ENCODE measurements around the gene NSMCE1. TPM values are rescaled to one million over a fixed set of nuclear protein-coding genes. Genes with fewer than 3 reads are reported as not detected.

The NSMCE1 gene
- total and polyA plus RNA-seq, 2 of the 8 experiments (the other 6 are each of a cell fraction or from before 2014, with no cell fraction given), result 8.1 to 16.6 TPM

- Histone ChIP-seq H3K9ac (replicated peaks in 1 of 4; ENCODE audit: extremely low read depth in 1 of 4, low read depth in 3 of 4, low read length in 3 of 4) (no peak overlapping the region), H3K27ac (ENCODE audit: low read depth, low read length) (no peak overlapping the region), H2BK12ac (ENCODE audit: low read depth, low read length) (no peak overlapping the region), H4K5ac (ENCODE audit: insufficient read length, low read depth, low read length) (no peak overlapping the region), H3K4me1 (replicated peaks in 1 of 4; ENCODE audit: control insufficient read depth in 3 of 4, insufficient read depth in 4 of 4, low read length in 3 of 4) (peaks cover 0 to 2% (median under 1%) of the 10 kb centered on the region in 4 experiments; a peak in 3 of 7 replicates), H4K8ac (ENCODE audit: extremely low read depth, insufficient read depth, low read length) (no peak overlapping the region), H4K91ac (replicated peaks; ENCODE audit: insufficient read length, low read length) (no peak overlapping the region), H3K79me1 (ENCODE audit: low read depth, low read length) (peaks cover 3% of the 10 kb centered on the region; the same call in 1 of the 2 replicates), H2BK120ac (replicated peaks; ENCODE audit: low read depth, low read length) (no peak overlapping the region), H3K14ac (ENCODE audit: insufficient read length) (no peak overlapping the region), H2BK20ac (ENCODE audit: low read length) (no peak overlapping the region), H2BK5ac (ENCODE audit: low read depth, low read length) (no peak overlapping the region), H3K18ac (ENCODE audit: extremely low read depth, low read length) (no peak overlapping the region), H3K4ac (replicated peaks; ENCODE audit: insufficient read length, low read depth, low read length) (no peak overlapping the region), H2AFZ (ENCODE audit: low read length) (no peak overlapping the region), H3K56ac (replicated peaks; ENCODE audit: insufficient read length, low read depth, low read length) (no peak overlapping the region), H3K23me2 (ENCODE audit: low read depth, low read length) (no peaks in the 10 kb centered on the region), H4K20me1 (replicated peaks in 1 of 2; ENCODE audit: control insufficient read depth in 1 of 2, insufficient read depth in 2 of 2, low read length in 2 of 2) (no peaks in the 10 kb centered on the region), H3K27me3 (replicated peaks in 1 of 4; ENCODE audit: control insufficient read depth in 3 of 4, extremely low read depth in 1 of 4, insufficient read depth in 3 of 4, low read length in 3 of 4) (no peaks in the 10 kb centered on the region), H3K79me2 (ENCODE audit: control insufficient read depth in 1 of 2, insufficient read depth in 2 of 2, low read length in 2 of 2) (no peaks in the 10 kb centered on the region), H3K9me3 (ENCODE audit: insufficient read depth in 2 of 2, low read depth in 1 of 2, low read length in 1 of 2) (no peaks in the 10 kb centered on the region), H2AK5ac (ENCODE audit: low read depth, low read length) (no peak overlapping the region), H3K23ac (ENCODE audit: insufficient read length) (no peak overlapping the region), H3K4me2 (ENCODE audit: insufficient read depth in 1 of 2, low read depth in 2 of 2, low read length in 2 of 2) (no peak overlapping the region), H2BK15ac (ENCODE audit: low read length) (no peak overlapping the region), H3K4me3 (ENCODE audit: extremely low read depth in 1 of 4, insufficient read depth in 2 of 4, low read depth in 3 of 4, low read length in 4 of 4) (no peak overlapping the region), H3K36me3 (ENCODE audit: control insufficient read depth in 2 of 4, insufficient read depth in 4 of 4, low read length in 3 of 4) (no peaks in the 10 kb centered on the region; a peak in 1 of 8 replicates)
- no peak for FAIRE-seq
- 89% methylated on average over 2 of the region's 3 CpGs; no CpG with 5 or more reads in 1 of the 2 experiments for WGBS, 2 experiments (ENCODE audit: extremely low coverage in 1 of 2, insufficient coverage in 1 of 2, insufficient read length in 1 of 2, insufficient replicate concordance in 2 of 2, low coverage in 1 of 2, low lambda C conversion rate in 2 of 2, missing lambda C conversion rate in 1 of 2)
- POLR2A ChIA-PET (ENCODE audit: partially characterized antibody), result no interaction called here
- DNase-seq (ENCODE audit: low read depth in 1 of 2, low spot score in 2 of 2), result no peak
- CTCF ChIA-PET (ENCODE audit: partially characterized antibody), result no interaction called here
- TF ChIP-seq CBX8 (IDR thresholded peaks at IDR 0.05; ENCODE audit: borderline replicate concordance, low read depth, low read length) (no peak), KDM1A (IDR thresholded peaks at IDR 0.05; ENCODE audit: borderline replicate concordance, low read length) (no peak), RNF2 (IDR thresholded peaks at IDR 0.05; ENCODE audit: borderline replicate concordance, low read depth, low read length, missing control alignments, poor library complexity, severe bottlenecking) (no peak), CREB1 (IDR thresholded peaks at IDR 0.05) (no peak), CHD2 (IDR thresholded peaks at IDR 0.05; ENCODE audit: low read length) (no peak)
Measured at GRCh38 chr16:27254262-27254811, 14.2 kb downstream of the NSMCE1 start.

Measured in H1 (cell line).